Suppressor macrophage (primary cell): Measurements from ENCODE around the gene SLC29A3.

Source experiments
- DNase-seq, 4 experiments: peaks; one replicate each; pipeline ENCODE4 v3.0.0-alpha.2; 2020 to 2022

Gene SLC29A3

DNA sequence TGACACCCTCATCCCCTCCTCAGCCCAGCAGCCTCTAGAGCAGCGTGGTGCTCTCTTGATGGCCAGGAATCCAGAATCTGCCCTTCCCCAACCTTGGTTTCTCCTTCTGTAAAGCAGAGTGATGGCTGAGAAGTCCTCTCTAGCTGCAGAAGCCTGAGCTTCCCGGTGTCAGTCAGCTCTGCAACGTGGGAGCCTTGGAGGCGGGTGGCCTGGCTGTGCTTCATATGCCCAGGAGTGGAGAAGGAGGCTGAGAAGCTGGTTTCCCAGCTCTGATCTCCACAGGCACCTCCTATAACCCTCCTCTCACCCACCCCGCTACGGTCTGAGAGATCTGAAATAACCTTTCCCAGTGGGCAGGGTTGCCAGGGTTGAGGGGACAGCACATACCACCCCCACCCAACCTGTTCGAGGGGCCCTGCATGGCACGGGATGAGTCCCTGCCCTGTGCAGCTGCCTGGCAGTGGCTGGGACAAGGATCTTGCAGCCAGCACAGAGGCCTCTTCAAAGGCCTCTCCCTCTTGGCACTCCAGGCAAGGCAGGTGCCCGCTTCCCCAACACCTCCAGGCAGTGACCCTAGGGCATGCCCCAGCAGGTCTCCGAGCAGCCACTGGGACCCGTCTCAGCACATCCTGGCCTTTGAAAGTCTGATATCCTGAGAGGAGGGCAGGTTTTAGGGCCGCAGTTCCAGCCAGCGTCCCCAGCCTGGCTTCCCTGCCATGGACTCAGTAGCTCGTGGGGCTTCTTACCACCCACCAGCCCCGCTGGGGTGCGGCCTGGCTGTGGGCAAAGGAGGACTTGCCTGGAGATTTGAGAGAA, 18.3 kb upstream of the SLC29A3 start:
- no peak for DNase-seq

DNA sequence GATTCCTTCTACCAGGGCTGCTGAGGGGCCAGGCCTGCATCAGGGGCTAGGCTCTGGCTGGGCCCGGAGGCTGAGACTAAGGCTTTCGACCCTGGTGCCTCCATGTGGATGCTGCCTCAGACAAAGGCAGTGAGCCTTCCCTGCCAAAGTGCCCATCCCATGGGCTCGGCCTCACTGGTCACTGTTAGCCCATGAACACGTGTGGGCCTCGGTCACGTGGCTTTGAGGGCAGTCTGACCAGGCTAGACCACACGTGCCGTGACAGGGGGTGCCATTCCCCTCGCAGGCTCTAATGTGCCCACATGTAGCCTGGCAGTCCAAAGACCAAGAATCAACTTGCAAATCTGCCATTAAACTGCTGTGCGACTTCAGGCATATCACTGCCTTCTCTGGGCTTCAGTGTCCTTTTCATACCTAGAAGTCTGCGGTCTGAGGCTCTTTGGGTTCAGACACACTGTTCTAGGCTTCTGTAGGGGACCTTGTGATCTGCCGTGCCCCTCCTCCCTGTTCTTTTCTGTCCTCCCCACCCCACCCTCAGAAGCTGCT, 17.6 kb upstream of the SLC29A3 start:
- no peak for DNase-seq

DNA sequence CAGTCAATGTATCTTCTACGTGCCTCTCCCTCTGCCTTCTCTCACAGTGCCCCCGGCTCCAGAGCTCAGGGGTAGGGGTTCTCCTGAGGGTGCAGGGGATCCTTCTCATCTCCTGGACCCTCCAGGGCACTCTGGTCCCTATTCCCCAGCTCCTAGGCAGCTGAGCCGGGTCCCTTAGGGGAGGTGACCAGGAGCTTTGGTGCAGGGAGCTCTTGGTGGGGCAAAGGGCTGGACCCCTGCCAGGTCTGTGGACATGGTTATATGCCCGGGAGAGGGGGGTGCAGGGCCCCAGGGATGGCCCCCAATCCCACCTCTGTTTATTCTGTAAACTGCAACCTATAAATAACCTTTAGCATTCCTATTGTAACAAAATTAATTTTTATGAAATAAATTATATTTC, 16.6 kb upstream of the SLC29A3 start:
- DNase-seq, result no peak

DNA sequence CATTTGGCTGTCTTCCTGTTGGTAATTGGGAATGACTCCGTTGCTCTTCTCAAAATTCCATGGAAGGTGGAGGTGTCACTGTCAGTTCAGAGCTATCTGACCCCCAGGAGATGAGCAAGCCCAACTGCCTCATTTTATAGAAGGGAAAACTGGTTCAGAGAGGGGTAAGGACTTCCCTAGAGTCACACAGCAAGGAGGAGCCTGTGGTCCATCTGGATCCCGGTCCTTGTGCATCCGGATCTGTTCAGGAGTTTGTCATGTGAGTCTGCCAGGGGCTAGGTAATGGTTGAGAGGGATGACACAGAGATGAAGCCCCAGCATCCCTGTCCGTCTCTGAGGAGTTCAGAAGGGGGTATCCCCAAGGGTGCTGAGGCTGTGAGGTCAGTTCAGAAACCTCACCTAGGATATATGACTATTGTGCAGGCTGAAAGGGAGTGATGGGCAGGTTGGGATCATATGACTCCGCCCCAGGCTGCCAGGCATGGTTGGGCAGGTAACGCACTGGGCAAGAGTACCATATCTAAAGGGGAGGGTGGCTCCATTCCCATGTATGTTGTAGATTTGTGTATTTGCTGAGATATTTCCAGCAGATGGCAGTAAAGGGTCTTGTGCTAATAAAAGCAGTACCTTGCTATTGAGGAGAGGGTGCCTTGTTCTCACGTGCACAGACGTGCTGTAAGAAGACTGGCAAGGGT, 16.0 kb upstream of the SLC29A3 start:
- peak; percentile 51 to 76 (median 62) for DNase-seq

DNA sequence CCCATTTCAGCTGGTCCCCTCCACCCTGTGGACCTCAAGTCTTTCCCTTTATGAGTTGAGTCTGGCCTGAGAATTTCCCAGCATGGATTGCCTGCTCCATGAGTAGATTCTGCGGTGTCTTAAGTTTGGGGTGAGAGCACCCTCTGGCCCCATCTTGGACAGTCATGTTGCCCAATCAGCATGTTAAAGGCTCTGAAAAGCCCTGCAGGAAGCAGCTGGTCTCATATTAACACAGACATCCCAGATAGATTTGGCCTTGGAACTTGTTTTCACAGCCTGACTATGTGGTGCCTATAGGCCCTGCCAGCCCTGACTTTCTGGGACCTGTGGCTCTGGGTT, 15.5 kb upstream of the SLC29A3 start:
- no peak for DNase-seq

DNA sequence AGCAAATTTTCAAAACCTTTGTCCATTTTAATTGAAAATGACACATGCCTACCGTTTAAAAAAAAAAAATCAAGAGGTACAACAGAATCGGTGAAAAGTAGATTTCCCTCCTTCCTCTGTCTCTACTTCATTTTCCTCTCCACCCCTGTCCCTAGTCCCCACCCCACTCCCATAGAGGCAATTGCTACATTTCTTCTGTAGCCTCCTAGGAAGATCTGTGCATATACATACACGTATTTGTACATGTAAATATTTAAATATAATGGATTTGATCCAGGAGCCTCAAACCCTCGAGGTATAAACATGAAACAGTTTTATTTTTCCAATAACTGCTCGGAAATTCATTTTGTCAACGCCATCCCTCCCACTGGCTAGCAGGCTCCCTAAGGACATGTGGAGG, 14.1 kb upstream of the SLC29A3 start:
- no peak for DNase-seq

DNA sequence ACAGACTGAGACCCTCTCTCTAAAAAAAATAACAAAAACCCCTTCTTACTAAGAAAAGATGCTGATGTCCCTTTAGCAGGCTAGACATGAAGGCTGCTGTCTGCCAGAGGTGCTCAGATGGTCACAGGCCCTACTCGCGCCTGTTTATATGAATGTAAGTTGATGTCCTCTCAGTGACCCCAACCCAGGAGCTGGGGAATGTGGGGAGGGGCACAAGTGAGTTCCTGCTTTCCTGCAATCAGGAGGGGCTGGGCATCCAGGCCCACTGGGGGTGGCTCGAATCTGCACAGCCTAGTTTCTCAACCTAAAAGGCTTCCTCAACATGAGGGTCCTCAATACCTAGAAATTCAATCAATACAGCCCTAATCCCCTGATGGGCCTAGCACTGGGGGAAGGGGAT, 12.1 kb upstream of the SLC29A3 start:
- no peak for DNase-seq

DNA sequence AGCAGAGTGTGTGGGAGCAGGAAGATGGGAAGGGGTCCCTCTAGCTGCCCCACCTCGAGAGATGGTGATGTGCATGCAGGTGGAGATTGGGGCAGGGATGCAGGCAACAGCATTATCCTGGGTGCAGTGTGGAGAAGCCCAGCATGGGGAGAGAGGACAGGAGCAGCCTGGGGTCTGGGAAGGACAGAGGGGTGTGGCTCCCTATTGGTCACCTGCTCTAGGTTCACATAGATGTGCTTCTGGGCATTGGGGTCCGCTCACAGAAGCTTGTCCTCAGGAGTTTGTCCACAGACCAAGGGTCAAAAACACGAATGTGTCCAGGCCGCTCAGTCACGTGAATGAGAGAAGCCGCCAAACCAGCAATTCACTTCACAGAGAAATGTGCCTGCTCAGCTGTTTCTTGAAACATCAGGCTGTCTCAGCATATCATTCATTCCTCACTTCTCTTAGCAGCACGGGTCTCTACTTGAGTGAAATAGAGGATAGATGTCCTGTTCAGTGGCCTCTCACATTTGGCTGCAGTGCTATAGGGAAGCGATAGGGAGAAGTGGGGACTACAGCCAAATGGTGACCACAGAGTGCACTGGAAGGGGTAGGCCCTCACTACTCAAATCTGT, 11.5 kb upstream of the SLC29A3 start:
- DNase-seq, result peak in 3 of 4 experiments; percentile 35 to 48 (median 45)

DNA sequence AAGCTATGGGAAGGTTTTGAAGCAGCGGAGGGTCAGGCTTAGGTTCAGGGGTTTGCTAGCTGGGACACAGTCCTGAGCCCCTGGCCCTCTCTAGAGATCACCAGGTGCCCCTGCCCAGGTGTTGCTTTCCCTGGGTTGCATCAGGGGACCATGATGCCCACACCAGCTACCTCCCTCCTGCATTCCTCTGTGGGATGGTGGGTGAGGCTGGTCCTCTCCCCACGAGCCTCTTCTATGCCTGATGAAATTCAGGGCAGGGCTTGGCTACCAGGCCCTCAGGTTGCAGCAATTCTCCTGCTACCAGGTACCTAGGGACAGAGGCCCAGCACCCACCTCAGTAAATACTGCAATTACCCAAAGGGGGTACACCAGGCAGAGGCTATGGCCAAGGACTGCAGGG, 10.8 kb upstream of the SLC29A3 start:
- DNase-seq, result no peak

DNA sequence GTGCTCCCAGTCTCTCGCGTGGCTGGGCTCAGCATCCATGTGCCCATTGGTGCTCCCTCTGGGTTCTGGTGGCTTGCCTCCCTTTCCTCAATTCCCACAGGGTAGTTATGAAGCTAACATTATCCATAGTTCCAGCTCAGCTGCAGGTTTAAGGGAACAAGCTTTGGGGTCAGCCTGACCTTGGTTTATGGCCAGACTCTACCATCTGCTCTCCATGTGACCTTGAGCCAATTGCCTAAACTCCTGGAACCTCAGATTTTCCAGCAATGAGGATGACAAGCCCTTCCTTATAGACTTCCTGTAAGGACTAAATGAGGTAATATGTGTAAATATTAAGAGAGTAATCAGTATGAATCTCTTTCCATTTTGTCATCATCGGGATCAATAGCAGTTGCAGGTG, 10.1 kb upstream of the SLC29A3 start:
- DNase-seq, result no peak

DNA sequence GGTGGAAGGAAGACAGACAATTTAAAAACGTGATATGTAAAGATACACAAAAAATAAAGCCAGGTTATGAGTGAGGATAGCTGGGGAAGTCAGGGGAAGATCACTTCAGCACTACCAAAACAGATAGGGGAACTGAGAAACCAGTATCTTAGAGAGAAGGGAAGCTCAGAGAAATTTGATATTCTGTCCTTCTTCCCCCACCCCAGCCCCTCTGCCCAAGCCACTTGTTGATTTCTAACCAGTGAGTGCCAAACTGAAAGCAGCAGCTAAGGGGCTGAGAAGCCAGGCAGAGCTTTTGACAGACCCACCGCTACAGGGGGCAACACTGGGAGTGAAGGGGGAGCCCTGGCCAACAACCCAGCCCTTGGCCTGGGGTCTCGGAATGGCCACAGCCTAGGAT, 9.1 kb upstream of the SLC29A3 start:
- DNase-seq, result peak in 1 of 4 experiments; percentile 39

DNA sequence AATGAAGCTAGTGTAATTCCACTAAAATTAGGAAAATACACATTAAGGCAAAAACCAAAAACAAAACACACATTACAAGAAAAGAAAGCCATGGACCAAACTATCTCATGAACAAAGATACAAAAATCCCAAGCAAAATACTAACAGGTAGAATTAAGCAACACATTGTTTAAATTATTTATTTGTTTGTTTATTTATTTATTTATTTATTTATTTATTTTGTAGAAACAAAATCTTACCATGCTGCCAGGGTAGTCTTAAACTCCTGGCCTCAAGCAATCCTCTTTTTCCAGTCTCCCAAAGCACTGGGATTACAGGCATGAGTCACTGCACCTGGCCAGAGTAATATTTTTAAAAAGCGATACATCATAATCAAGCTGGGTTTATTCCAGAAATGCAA, 6.8 kb upstream of the SLC29A3 start:
- DNase-seq, result no peak

DNA sequence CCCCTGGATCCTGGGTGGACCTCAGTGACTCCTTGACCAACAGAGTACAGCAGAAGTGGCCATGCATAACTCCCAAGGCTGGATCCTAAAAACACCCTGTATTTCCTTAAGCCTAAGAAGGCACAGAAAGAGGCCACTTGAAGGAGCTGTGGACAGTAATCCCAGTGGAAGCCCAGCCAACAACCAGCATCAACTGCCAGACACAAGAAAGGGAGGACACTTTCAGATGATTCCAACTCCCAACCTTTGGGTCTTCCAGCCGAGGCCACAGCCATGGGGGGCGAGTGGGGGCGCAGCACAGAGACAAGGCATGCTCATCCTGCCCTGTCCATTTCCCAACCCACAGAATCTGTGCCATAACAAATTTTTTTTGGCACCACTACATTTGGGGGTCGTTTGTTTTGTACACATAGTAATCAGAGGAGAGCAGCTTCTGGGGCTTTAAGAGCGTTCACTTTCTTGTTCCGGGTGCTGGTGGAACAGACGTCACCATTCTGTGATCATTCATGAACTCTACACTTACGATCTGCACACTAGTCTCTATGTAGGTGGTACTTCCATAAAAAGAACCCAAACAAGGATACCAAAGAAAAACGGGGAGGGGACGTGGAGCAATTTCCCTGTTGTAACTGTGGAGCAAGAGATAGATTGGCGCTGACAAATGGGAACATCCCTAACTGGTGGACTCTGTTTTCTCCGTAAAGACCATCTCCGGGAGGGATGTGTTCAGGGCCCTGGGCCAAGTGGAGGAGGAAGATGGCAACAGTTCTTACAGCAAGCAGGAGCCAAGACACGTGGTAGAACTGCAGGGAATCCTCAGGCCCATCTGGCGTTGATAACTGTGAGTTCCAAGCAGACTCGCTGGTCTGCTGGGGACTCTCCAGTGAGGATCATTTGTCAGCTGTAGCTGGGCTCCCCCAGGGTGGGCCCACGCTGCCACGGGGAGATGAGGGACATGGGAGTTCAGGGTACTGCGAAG, 6.0 kb upstream of the SLC29A3 start:
- DNase-seq, result no peak

DNA sequence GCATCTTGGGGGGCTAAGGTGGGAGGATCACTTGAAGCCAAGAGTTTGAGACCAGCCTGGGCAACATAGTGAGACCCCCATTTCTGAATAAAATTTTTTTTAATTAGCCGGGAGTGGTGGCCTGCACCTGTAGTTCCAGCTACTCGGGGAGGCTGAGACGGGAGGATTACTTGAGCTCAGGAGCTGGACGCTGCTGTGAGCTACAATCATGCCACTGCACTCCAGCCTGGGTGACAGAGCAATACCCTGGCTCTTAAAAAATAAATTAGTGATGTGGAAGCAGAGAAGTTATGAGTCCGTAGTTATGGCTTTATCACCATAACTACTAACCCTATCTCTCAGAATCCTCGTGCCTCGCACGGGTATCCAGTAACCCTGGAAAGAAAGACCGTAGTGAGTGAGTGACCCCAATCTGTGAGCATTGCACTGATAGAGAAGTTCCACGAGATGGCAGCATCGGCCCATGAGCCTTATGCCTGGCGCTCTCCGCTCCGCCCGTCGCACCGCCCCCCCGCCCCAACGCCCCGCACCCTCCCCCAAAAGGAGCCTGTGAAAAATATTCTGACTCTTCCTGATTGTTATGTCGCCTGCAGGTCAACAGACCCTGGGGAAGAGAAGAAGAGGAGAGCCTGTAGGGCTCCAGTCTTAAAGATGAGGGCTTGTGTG, 4.9 kb upstream of the SLC29A3 start:
- peak; percentile 59 to 83 (median 70) for DNase-seq

DNA sequence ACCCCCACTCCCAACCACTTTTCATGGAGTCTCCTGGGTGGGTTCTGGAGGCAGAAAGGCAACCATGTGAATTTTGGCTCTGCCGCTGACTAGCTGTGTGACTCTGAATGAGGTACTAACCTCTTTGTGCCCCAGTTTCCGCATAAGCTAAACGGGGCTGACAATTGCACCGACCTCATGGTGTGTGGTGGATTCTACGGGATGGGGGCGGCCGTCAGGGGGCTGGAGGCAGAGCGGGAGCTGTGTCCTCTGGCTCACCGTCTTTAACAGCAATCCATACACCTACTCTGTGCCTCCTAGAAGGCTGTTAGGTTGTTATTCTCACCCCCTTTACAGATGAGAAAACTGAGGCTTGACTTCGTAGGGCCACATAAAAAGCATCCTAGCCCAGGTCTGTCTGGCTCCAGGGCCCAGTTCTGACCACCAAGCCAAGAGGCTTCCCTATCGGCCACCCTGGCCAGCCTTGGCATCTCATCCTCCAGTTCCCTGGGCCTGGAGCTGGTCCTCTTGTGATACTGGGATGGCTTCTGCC, 4.3 kb upstream of the SLC29A3 start:
- DNase-seq, result no peak

DNA sequence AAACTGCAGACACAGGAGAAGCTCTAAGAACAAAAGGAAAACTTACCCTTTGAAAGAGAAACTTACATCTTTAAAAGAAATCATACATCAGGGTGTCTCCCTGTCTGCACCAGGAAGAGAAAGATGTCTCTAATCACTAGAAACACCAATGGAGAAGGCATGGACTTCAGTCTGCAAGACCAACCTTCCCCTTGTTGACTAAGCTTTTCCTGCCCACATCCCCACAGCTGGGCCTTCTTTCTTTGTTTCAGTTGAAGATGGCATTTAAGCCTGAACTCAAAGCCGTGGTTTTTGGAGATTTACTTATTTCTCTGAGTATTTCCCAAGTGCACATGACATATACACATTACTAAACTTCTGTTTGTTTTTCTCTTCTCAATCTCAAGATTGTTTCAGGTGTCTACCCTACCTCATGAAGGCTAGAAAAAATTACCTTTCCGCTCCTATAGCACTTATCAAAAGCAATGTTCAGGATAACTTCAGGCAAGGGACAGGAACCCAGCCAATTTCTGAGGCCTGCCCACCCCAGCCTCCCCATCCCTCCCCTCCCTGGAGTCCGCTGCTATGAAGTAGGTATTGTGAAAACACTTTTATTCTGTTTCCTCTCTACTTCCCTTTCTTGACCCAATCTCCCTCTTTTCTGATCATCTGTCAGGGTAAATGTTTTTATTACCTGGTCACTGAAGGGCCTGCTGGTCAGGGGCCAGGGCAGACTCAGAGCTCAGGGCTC, 2.8 kb upstream of the SLC29A3 start:
- peak; percentile 61 to 74 (median 68) for DNase-seq

DNA sequence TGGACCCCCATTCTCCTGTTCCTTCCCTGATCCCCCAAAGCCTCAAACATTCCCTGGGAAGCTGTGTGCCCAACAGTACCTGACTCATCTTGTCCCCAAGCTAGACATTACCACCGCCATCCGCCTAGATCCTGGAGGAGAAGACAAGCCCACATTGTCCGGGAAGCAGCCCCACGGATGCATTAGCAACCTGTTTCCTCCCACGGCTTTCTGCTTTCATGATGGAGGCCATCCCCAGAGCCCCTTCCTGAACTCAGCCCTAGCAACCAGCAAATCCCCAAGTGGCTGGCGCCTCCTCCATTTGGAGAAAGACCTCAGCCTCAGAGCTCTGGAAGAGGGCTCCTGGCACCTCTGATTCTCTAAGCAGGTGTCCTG, 2.3 kb upstream of the SLC29A3 start:
- no peak for DNase-seq

DNA sequence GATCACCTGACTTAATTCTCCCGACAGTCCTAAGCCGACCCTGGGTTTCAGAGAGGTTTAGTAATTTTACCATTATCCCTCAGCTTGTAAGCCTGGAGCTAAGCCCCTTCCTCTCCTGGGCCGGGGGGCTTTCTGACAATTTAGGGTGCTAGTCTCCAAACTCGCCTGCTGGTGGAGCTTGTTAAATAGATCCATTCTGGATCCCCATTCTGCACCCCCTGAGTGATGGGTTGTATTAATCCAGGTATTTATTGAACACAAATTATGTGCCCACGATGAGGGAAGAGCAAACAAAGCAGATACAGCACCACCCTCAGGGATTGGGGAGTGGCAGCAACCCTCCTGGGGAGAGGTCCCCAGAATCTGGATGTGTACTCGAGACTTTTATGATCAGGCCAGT, 1.3 kb upstream of the SLC29A3 start:
- DNase-seq, result no peak

DNA sequence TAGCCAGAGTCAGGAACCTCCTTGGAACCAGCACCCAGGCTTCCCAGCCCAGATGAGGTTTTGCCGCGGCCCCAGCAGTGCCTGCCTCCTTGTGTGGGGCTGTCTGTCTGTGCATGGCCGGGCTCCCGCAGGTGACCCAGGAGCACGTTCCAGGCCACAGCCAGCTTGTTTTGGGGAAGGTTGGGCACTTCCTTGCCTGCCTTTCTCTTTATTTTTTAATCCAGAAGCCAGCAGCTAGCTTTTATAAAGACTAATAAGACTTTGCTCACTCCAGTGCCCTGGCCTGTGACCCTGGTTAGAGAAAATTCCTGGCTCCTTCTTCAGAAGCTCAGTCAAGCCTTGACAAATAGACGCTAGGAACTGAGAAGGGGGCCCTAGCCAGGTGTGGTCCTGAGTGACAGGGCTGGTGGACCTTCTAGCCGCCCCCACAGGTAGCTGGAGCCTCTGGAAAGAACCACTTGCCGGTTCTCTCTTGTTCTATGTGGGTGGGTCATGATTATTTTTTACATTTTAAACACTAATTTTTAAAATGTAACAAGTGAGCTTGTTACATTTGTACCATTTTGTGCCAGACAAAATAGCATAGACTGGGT, 837 bp downstream of the SLC29A3 start:
- DNase-seq, result no peak

DNA sequence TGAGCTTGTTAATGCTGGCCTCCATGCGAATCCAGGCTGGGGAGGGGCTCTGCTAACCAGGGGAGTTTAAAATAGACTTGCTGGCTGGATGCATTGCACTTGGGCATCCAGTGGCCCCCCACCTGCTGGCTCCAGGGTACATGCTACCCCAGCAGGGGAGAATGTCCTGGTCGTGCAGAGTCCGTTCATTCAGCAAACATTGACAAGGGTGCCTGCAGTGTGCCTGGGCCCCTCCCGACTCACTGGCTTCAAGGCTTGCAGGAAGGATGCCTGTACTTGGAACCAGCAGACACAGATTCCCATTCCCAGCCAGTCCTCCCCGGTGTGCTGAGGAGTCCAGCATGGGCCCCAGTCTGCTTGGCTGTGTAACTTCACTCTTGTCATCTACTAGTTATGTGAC, 1.5 kb downstream of the SLC29A3 start:
- DNase-seq, result no peak

DNA sequence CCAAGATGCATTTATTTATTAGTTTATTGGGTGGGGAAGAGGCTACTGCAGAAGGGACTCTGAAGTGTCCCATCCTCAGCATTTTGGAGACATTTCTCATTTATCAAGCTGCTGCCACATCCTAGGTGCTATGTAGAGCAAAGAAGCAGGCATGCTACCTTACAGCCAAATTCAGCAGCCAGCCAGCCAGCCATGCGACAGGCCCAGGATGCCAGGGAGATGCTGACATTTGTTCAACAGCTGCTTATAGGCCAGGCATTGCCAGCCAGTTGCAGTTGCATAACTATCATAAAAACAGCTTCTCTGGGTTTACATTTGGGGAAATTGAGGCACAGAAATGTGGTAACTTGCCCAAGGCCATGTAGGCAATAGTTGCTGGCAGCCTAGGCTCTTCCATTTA, 2.3 kb downstream of the SLC29A3 start:
- DNase-seq, result no peak
